GM19397 (cell line): ENCODE results near the gene STIM2.
"Not testable (repeated sequence)": the region's sequence is repeated elsewhere in the genome, so short reads cannot be mapped to it uniquely, and the experiment has no call there.

Source experiments
- ATAC-seq: cut with Tn5 transposase; IDR thresholded peaks from one replicate; pipeline ENCODE4 v1.9.1; 2021; ENCODE audit warnings: mild to moderate bottlenecking, moderate library complexity; ENCODE audit not compliant: unreplicated experiment

The STIM2 gene

GRCh38 chr4:27022963-27023362 is 162.3 kb downstream of the STIM2 start:
- no peak for ATAC-seq

GRCh38 chr4:27023366-27023765 is 162.7 kb downstream of the STIM2 start:
- no peak for ATAC-seq

- no peak for ATAC-seq
Observed at GRCh38 chr4:27024805-27025204, 164.2 kb downstream of the STIM2 start.

- ATAC-seq, result no peak
Observed at GRCh38 chr4:27027428-27027827, 166.8 kb downstream of the STIM2 start.

- not testable (repeated sequence) for ATAC-seq
Observed at GRCh38 chr4:27035127-27035526, 174.5 kb downstream of the STIM2 start.

- ATAC-seq, result no peak
Observed at GRCh38 chr4:27040356-27040755, 179.7 kb downstream of the STIM2 start.

GRCh38 chr4:27042411-27042810 is 181.8 kb downstream of the STIM2 start:
- ATAC-seq, result no peak

GRCh38 chr4:27043200-27043599 is 182.6 kb downstream of the STIM2 start:
- ATAC-seq, result no peak

- no peak for ATAC-seq
Observed at GRCh38 chr4:27046851-27047250, 186.2 kb downstream of the STIM2 start.

- no peak for ATAC-seq
Observed at GRCh38 chr4:27048429-27049238, 188.0 kb downstream of the STIM2 start.

- no peak for ATAC-seq
Observed at GRCh38 chr4:27049239-27049829, 188.7 kb downstream of the STIM2 start.

- no peak for ATAC-seq
Observed at GRCh38 chr4:27050731-27051130, 190.1 kb downstream of the STIM2 start.

- ATAC-seq, result no peak
Observed at GRCh38 chr4:27055221-27055760, 194.7 kb downstream of the STIM2 start.

- no peak for ATAC-seq
Observed at GRCh38 chr4:27056281-27056680, 195.6 kb downstream of the STIM2 start.

GRCh38 chr4:27057053-27057452 is 196.4 kb downstream of the STIM2 start:
- ATAC-seq, result no peak

- ATAC-seq, result no peak
Observed at GRCh38 chr4:27057662-27058061, 197.0 kb downstream of the STIM2 start.

- ATAC-seq, result no peak
Observed at GRCh38 chr4:27058819-27059406, 198.3 kb downstream of the STIM2 start.

GRCh38 chr4:27059446-27059845 is 198.8 kb downstream of the STIM2 start:
- no peak for ATAC-seq

- no peak for ATAC-seq
Observed at GRCh38 chr4:27062256-27062655, 201.6 kb downstream of the STIM2 start.

GRCh38 chr4:27066591-27066990 is 205.9 kb downstream of the STIM2 start:
- no peak for ATAC-seq

GRCh38 chr4:27068151-27068867 is 207.7 kb downstream of the STIM2 start:
- no peak for ATAC-seq
